Ecto neural progenitor cell (in vitro differentiated cells): ENCODE results near the gene ITPRID1.

Experiments used
- DNase-seq: peaks from one replicate; pipeline ENCODE4 v3.0.0-alpha.2; 2018; ENCODE audit warnings: low spot score

ITPRID1 gene

GRCh38 chr7:31695859-31696614 is 182.1 kb downstream of the ITPRID1 start:
- no peak for DNase-seq

- no peak for DNase-seq
These were observed 185.2 kb downstream of the ITPRID1 start for GRCh38 chr7:31699050-31699449.

GRCh38 chr7:31702354-31702753 is 188.5 kb downstream of the ITPRID1 start:
- no peak for DNase-seq

- DNase-seq = no peak
These were observed 191.5 kb downstream of the ITPRID1 start for GRCh38 chr7:31705377-31705776.

GRCh38 chr7:31707089-31707488 is 193.2 kb downstream of the ITPRID1 start:
- no peak for DNase-seq
